Measurements from ENCODE around the gene GLIPR2.

GLIPR2 gene

GRCh38 chr9:36187414-36187813 is 50.9 kb downstream of the GLIPR2 start:
- TF ChIP-seq JUND (IDR thresholded peaks at IDR 0.05; ENCODE audit: low read depth): no peak
- in situ Hi-C loops (cut with HindIII; ENCODE audit: low pct_unique_long_range_greater_than_20kb, low sequenced_read_pairs): no loop called here
- no peak for DNase-seq (ENCODE audit: low read depth in 1 of 2, low spot score in 1 of 2)

GRCh38 chr9:36188212-36188611 is 51.7 kb downstream of the GLIPR2 start:
- DNase-seq (ENCODE audit: low read depth in 1 of 2, low spot score in 1 of 2): no peak
- in situ Hi-C loops (cut with HindIII; ENCODE audit: low pct_unique_long_range_greater_than_20kb, low sequenced_read_pairs): no loop called here
- TF ChIP-seq JUND (IDR thresholded peaks at IDR 0.05; ENCODE audit: low read depth): no peak

DNA sequence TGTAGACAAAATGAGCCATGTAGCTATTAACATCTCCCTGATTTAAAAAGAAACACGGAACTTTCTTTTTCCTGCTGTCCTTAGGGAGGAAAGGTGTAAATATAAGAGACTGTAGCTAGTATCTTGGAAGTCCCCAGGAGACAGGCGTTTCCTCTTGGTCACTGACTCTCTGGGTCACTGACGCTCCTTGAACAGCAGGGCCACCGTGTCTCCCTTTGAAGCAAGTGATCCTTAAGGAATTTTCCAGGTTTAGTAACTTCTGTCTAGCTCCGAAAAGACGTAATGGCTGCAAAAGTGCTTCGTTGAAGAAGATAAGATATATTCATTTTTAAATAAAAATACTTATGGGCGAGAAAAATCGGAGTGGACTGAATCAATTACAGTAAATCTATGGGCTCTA is 53.4 kb downstream of the GLIPR2 start:
- TF ChIP-seq JUND (IDR thresholded peaks at IDR 0.05; ENCODE audit: low read depth): no peak
- DNase-seq (ENCODE audit: low read depth in 1 of 2, low spot score in 1 of 2): peak in 1 of 2 experiments; percentile 30
- in situ Hi-C loops (cut with HindIII; ENCODE audit: low pct_unique_long_range_greater_than_20kb, low sequenced_read_pairs): no loop called here

GRCh38 chr9:36190388-36191289 is 54.1 kb downstream of the GLIPR2 start, which contains the start of gene CLTA:
TSS of gene CLTA (plus strand) at chr9:36190921. CDS start at chr9:36191057, 136 bp downstream.
- DNase-seq (ENCODE audit: low read depth in 1 of 2, low spot score in 1 of 2): peak; percentile 96 to 98
- TF ChIP-seq JUND (IDR thresholded peaks at IDR 0.05; ENCODE audit: low read depth): no peak

GRCh38 chr9:36191290-36191645 is 54.7 kb downstream of the GLIPR2 start:
- no peak for TF ChIP-seq JUND (IDR thresholded peaks at IDR 0.05; ENCODE audit: low read depth)
- in situ Hi-C loops (cut with HindIII; ENCODE audit: low pct_unique_long_range_greater_than_20kb, low sequenced_read_pairs): no loop called here
- DNase-seq (ENCODE audit: low read depth in 1 of 2, low spot score in 1 of 2): peak in 1 of 2 experiments; percentile 20

More at GRCh38 chr9:36190388-36191289, 54.1 kb downstream of the GLIPR2 start, which contains the start of gene CLTA:
- in situ Hi-C loops (cut with HindIII; ENCODE audit: low pct_unique_long_range_greater_than_20kb, low sequenced_read_pairs): no loop called here

- no peak for TF ChIP-seq JUND (IDR thresholded peaks at IDR 0.05; ENCODE audit: low read depth)
- no peak for DNase-seq (ENCODE audit: low read depth in 1 of 2, low spot score in 1 of 2)
- in situ Hi-C loops (cut with HindIII; ENCODE audit: low pct_unique_long_range_greater_than_20kb, low sequenced_read_pairs): no loop called here
These were observed 55.2 kb downstream of the GLIPR2 start for GRCh38 chr9:36191686-36192085.

GRCh38 chr9:36192196-36192595 is 55.7 kb downstream of the GLIPR2 start:
- peak in 1 of 2 experiments; percentile 1 for DNase-seq (ENCODE audit: low read depth in 1 of 2, low spot score in 1 of 2)
- in situ Hi-C loops (cut with HindIII; ENCODE audit: low pct_unique_long_range_greater_than_20kb, low sequenced_read_pairs): no loop called here
- TF ChIP-seq JUND (IDR thresholded peaks at IDR 0.05; ENCODE audit: low read depth): no peak

GRCh38 chr9:36193023-36193422 is 56.5 kb downstream of the GLIPR2 start:
- DNase-seq (ENCODE audit: low read depth in 1 of 2, low spot score in 1 of 2): no peak
- TF ChIP-seq JUND (IDR thresholded peaks at IDR 0.05; ENCODE audit: low read depth): no peak
- in situ Hi-C loops (cut with HindIII; ENCODE audit: low pct_unique_long_range_greater_than_20kb, low sequenced_read_pairs): no loop called here

DNA sequence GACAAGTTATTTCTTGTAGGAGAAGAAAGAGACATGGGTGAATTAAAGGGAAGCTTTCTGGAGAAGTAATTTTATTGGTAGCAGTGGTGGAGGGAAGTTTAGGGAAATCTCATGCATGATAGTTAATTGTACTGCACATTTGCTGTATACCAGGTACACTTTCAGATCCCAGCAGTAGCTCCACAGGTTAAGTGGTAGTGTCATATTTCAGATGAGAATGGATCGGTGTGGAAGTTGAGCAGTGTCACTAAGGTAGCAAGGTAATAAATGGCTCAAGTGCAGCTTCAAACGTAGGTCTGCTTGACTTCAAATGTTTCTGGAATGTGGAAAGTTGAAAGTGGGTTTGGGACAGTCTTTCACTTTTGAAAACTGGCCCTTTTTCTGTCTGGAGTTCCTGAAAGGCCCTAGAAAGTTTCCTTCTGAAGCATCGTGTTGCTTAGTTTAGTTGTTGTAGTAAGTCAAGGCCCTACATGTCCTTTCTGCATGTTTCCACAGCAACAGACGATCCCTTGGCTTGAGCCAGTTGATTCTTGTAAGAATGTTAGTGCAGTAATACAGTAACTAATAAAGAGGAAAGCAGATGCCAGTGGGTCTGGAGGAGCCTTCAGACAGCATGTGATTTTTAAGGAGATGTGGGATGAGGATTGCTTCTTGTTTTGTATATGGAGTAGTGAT is 57.9 kb downstream of the GLIPR2 start:
- DNase-seq (ENCODE audit: low read depth in 1 of 2, low spot score in 1 of 2): peak in 1 of 2 experiments; percentile 20
- no peak for TF ChIP-seq JUND (IDR thresholded peaks at IDR 0.05; ENCODE audit: low read depth)
- in situ Hi-C loops (cut with HindIII; ENCODE audit: low pct_unique_long_range_greater_than_20kb, low sequenced_read_pairs): no loop called here

- in situ Hi-C loops (cut with HindIII; ENCODE audit: low pct_unique_long_range_greater_than_20kb, low sequenced_read_pairs): no loop called here
- DNase-seq (ENCODE audit: low read depth in 1 of 2, low spot score in 1 of 2): peak in 1 of 2 experiments; percentile 16
- TF ChIP-seq JUND (IDR thresholded peaks at IDR 0.05; ENCODE audit: low read depth): no peak
These were observed 68.5 kb downstream of the GLIPR2 start for GRCh38 chr9:36204906-36205547.

DNA sequence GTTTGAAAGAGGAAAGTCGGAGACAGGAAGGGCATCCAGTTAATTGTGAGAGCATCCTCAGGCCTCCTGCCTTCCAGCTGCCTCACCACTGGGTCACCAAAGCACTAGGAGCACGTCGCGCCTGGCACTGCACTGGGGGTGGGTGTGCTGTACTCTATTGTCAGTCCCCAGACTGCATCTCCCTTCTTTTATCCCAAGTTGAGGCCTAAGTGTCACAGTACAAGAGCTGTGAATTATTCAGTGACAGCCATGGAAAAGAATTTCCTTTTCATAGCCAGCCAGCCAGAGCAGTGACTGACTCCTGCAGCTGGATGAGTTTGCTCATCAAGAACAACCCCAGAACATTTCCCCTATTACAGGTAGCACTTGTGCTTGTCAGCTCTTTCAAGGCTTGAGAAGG is 70.5 kb downstream of the GLIPR2 start:
- DNase-seq (ENCODE audit: low read depth in 1 of 2, low spot score in 1 of 2): no peak
- in situ Hi-C loops (cut with HindIII; ENCODE audit: low pct_unique_long_range_greater_than_20kb, low sequenced_read_pairs): no loop called here
- no peak for TF ChIP-seq JUND (IDR thresholded peaks at IDR 0.05; ENCODE audit: low read depth)

GRCh38 chr9:36207546-36208012 is 71.0 kb downstream of the GLIPR2 start:
- in situ Hi-C loops (cut with HindIII; ENCODE audit: low pct_unique_long_range_greater_than_20kb, low sequenced_read_pairs): no loop called here
- TF ChIP-seq JUND (IDR thresholded peaks at IDR 0.05; ENCODE audit: low read depth): no peak
- no peak for DNase-seq (ENCODE audit: low read depth in 1 of 2, low spot score in 1 of 2)

All from T47D (cell line).